ENCODE data around the gene FANK1.
"Not testable (repeated sequence)": the region's sequence is repeated elsewhere in the genome, so short reads cannot be mapped to it uniquely, and the experiment has no call there.

FANK1 gene

DNA sequence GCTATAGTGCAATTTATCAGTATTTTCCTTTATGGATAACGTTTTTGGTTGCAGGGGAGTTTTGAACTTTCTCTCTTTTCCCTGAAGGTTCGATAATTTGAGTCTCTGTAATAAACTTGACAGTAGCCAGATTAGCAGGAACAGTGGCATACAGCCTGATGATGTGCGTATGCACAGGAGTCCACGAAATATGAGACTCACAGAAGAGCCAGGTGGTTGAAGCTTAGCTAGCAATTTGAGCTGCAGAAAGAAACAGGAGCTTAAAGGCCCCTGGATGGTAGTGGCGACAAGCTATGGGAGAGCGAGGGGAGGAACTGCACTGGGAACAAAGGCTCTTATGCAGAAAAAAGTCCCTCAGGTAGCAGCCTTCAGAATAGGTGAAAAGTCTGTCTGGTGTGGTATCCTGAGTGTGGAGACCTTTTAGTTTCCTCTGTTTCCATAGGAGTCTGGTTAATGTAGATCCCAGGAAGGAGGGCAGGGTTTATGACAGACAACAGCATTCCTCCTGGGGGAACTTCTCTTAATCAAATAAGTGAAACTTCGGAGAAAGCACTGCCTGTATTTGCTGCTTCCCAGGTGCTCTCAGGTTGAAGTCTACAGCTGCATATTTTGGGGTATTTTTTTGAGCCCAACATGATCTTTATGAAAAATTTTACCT lies 32.7 kb downstream of the FANK1 start:
- no peak for DNase-seq (ENCODE audit: low read depth)

DNA sequence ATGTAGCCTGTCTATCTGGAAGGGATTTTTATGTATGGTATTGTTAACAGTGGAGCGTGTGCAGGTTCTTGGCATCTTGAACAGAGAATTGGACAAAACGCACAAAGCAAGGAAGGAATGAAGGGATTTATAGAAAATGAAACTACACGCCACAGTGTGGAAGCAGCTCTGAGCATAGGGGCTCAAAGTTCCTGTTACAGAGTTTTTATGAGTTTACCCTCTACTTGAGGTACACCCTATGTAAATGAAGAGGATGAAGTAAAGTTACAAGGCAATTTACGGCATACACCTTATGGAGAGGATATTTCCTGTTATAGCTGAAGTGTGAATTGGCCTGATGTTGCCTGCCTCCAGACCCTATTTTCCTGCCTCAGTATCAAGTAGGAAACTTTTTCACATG lies 33.3 kb downstream of the FANK1 start:
- DNase-seq (ENCODE audit: low read depth): no peak

DNA sequence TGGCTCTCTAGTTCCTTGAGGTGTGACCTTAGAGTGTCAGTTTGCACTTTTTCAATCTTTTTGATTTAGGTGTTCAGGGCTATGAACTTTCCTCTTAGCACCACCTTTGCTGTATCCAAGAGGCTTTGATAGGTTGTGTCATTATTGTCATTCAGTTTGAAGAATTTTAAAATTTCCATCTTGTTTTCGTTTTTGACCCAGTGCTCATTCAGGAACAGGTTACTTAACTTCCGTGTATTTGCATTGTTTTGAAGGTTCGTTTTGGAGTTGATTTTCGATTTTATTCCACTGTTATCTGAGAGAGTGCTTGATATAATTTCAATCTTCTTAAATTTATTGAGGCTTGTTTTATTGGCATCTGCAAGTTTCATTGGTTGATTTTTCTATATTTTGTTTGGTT lies 37.3 kb downstream of the FANK1 start:
- DNase-seq (ENCODE audit: low read depth): no peak

DNA sequence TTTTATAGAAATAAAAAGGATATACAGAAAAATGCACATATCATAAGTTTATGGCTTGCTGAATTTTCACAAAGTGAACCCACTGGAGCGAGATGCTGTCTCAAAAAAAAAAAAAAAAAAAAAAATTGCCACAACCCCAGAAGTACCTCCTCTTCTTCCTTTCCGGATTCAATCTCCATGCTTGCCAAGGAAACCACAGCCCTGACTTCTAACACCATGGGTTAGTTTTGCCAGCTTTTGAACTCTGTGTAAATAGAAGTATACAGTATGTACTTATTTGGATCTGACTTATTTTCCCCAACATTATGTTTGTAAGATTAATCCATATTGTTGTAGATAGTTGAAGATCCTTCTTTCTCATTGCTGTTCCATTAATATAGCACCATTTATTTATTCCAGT lies 40.0 kb downstream of the FANK1 start:
- DNase-seq (ENCODE audit: low read depth): no peak

DNA sequence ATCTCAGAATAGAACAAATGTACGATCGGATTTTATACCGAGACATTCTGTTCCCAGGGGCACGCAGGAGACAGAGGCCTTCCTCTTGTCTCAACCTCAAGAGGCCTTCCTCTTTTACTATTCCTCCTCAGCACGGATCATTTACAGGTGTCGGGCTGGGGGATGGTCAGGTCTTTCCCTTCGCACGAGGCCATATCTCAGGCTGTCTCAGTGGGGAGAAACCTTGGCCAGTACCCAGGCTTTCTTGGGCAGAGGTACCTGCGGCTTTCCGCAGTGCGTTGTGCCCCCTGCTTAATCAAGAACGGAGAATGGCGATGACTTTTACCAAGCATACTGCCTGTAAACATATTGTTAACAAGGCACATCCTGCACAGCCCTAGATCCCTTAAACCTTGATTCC lies 44.2 kb downstream of the FANK1 start:
- no peak for DNase-seq (ENCODE audit: low read depth)

DNA sequence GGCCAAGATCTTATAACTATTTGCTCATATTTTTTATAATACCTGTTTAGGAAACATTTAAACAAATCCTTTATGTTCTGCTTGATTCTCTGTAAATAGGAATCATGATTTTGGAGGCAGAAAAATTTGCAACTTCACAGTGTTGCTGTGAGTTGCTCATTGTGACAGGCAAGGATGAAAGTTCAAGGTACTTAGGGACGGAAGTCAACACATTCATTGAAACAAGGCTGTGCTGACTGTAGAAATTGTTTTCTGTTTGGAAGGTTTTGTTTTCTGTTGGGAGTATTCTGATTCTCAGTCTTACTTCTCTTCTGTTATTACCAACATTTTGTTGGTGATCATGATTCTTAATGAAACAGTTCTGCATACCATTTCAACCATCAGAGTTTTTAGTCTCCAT lies 54.9 kb downstream of the FANK1 start:
- DNase-seq (ENCODE audit: low read depth): no peak

DNA sequence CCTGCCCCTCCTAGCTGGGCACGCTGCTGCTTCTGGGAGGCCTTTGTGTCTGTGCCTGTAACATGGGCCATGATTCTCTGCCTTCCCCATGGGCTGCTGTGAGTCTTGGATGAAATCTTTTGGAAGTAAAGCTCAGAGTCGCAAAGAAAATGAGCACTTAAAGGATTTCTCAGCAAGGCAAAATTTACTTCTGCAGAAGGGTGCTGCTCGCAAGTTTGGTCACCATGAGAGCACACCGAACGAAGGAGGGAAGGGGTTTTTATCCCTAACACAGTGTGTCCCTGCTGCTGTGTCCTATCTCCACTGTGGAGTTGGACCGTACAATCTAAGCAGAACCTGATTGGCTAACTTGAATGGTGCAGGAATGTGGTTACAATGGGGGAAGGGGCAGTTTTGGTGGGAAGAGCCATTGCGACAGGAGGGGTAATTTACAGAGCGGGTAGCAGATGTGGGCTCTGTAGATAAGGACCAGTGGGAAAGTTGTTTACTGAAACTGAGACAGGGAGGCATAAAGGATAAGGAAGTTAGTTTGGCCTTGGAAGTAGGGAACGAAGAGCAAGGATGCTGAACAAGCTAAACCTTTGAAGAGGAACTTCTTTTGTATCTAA lies 57.5 kb downstream of the FANK1 start:
- no peak for DNase-seq (ENCODE audit: low read depth)

DNA sequence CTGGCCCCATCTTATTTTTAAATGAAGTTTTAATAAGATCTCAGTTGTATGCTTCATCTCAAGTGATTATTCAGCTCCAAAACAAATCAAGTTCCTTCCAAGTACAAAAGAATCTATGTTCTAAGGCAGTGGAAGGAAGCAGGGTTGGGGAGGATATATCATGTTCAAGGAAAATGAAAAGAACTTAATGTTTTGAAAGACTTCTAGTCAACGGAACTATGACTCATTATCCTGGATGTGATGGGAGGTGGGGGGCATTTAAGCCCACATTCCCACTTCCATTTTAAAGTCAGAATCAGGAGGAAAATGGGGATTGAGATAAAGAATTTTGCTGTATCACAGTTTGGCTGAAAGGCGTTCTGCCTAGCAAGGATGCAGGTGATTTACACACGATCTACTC lies 59.4 kb downstream of the FANK1 start:
- no peak for DNase-seq (ENCODE audit: low read depth)

DNA sequence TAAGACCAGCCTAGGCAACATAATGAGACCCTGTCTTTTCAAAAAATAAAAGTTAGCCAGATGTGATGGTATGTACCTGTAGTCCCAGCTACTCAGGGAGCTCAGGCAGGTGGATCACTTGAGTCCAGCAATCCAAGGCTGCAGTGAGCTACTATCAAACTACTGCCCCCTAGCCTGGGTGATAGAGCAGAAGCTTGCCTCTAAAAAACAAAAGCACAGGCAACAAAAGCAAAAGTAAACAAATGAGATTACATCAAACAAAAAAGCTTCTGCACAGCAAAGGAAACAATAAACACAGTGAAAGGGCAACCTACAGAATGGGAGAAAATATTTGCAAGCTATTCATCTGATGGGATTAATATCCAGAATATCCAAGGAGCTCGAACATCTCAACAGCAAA lies 65.4 kb downstream of the FANK1 start:
- DNase-seq (ENCODE audit: low read depth): no peak

DNA sequence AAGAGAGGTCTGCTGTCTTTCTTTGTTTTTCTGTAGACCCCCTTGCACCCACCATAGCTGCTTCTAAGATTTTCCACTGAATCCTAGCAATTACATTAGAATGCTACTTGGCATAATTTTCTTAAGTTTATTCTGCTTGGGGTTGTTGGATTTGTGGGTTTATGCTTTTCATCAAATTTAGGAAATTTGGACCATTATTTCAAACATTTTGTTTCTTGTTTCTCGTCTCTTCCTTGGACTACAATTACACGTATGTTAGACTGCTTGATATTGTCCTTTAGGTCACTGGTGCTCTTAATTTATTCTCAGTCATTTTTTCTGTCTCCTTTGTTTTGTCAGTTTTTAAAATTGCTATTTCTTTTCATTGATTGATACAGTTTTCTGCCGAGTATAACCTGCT lies 65.8 kb downstream of the FANK1 start:
- no peak for DNase-seq (ENCODE audit: low read depth)

DNA sequence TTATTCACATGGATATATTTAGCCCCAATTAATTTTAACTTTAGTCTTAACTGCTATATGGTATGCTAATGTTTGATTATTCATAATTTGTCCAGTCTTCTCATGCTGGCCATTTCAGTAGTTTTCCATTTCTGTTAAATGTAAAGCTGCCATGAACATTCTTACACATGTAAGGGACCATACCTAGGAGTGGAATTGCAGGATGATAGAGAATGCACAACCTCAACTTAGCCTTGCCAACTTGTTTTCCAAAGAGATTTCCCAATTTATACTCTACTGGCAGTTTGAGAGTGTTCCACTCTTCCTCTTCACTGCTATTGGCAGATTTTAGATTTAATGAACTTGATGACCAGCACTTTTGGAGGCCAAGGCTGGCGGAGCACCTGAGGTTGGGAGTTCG lies 68.2 kb downstream of the FANK1 start:
- DNase-seq (ENCODE audit: low read depth): no peak

DNA sequence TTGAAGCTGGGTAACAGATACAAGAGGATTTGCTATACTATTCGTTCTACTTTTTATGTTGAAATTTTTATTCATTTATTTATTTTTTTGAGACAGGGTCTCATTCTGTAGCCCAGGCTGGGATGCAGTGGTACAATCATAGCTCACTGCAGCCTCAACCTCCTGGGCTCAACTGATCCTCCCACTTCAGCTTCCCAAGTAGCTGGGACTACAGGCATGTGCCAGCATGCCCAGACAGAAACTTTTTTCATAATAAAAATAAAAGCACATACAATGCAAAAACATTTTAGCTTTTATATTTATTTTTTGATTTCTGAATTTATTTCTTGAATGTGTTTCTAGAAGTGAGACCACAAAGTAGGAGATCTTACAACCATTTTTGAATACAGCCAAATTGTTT lies 71.2 kb downstream of the FANK1 start:
- DNase-seq (ENCODE audit: low read depth): no peak

DNA sequence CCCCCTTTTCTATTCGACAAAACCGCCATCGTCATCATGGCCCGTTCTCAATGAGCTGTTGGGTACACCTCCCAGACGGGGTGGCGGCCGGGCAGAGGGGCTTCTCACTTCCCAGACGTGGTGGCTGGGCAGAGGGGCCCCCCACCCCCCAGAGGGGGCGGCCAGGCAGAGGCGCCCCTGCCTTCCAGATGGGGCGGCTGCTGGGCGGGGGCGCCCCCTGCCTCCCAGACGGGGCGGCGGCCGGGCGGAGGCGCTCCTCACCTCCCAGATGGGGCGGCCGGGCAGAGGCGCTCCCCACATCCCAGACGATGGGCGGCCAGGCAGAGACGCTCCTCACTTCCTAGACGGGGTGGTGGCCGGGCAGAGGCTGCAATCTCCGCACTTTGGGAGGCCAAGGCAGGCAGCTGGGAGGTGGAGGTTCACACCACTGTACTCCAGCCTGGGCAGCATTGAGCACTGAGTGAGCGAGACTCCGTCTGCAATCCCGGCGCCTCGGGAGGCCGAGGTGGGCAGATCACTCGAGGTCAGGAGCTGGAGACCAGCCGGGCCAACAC lies 73.8 kb downstream of the FANK1 start:
- not testable (repeated sequence) for DNase-seq (ENCODE audit: low read depth)

DNA sequence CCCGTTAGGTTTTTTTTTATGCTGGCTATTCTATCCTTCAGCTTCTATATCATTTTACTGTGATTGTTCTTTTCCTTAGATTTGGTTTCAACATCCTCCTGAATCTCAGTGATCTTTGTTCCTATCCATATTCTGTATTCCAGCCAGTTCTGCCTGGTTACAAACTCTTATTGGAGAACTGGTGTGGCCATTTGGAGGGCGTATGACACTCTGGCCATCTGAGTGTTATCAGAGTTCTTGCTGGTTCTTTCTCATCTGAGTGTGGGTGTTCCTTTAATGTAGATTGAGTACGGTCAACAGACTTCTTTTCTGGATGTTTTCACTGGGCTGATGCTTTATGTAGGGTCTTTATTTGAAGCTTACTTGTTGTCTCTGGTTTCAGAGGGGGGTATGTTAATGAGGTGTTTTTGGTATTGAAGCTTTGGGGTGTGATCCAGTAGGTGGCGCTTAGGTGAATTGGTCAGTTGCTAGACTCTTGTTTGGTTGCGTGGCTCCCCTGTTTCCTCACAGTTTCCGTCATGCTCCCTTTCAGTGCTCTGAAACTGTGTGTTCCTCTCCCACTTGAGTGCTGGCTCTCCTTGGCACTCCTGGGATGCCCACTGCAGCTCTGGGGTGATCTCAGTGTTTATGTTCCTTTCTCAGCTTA lies 80.7 kb downstream of the FANK1 start:
- no peak for DNase-seq (ENCODE audit: low read depth)

DNA sequence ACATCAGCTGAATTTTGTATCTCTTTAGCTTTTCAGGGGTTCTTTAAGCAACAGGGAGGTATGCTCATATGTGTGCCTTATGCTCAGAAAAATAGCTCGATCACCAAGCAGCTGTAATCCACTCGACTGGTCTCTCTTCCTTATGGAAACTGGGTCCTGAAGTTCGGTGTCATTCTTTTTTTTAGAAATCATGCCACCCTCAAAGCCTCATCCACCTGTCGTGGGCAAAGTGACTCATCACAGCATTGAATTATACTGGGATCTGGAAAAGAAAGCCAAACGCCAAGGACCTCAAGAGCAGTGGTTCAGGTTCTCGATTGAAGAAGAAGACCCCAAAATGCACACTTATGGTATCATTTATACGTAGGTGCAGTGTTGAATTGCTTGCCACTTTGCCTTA lies 83.6 kb downstream of the FANK1 start:
- DNase-seq (ENCODE audit: low read depth): no peak

DNA sequence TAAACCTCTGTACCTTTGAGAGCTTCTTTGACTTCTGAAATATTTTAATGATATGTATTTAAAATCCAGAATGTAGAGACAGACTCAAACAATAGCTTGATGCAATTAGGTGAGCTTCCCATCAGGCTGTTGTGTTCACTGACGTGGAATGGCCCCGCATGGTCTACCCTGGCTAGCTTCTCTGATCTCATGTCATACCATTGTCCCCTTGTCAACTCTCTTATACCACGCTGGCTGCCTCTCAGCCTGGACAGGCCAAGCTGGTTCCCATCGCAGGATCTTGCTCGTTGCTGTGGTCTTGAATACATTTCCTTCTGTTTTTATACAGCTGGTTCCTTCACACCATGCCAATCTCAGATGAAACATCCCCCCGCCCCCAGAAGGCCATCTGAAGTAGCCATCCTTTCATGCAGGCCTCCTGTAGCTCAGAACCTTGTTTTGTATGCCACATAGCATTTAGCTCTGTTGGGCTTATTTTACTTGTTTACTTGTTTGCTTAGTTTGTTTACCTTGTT lies 84.2 kb downstream of the FANK1 start:
- no peak for DNase-seq (ENCODE audit: low read depth)

DNA sequence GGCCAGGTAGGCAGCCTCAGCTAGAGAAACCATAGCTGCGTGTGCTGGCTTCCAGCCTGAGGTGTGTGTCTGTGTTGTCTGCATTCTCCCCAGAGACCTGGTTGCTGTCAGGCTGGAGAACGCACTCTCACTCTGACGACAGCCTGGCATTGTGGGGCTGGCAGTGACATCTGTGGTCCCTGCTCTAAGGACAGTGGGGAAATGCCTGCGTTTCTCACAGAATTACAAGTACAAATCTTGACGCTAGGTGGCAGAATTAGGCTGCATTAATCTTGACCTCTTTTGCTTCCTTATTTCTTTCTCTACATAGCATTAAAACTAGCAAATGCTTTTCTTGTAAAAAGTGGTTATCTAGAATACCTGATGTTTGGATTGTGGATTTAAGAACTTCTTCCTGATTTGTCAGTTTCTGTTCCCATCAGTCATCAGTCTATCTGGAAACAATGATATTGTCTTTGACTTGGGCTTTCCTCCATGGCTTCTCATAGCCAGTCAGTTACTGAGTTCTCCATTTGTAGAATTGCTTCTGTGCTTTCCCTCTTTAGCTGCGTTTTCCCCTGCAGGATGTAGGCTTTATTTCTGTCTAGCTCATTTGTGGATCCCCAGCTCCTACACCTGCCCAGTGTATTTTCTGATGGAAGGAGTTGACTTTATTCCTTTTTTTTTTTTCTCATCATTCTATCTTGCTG lies 86.0 kb downstream of the FANK1 start:
- DNase-seq (ENCODE audit: low read depth): no peak

DNA sequence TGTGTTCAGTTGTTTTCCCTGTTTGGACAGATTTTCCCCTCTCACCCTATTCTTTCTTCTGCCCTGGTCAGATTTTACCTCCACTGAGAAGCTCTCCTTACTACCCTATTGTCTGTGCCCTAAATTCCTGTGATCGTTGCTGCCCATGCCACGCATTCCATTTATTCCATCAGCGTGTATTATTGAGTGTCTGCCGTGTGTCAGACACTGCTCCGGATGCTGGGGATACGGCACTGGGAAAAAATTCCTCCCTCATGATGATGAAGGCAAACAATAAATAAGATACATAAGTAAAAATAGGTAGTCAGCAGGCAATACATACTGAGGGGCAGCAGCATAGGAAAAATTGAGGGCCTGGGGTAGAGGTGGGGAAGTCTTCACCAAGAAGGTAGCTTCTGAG lies 86.8 kb downstream of the FANK1 start:
- DNase-seq (ENCODE audit: low read depth): no peak

DNA sequence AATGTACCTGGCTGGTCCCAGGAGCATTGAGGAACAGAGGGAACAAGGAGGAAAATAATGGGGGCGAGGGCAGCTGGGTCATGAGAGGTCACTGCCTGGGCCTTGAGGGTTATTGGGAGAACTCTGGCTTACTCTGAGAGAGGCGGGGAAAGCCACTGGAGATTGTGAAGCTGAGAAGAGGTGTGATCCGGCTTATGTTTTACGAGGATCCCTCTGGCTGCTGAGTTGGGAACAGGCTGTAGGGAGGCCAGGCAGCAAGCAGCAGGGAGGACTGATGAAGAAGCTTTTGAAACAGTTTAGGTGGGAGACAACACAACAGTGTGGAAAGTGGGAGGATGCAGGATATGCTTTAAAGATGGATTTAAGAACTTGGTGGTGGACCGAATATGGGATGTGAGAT lies 87.3 kb downstream of the FANK1 start:
- no peak for DNase-seq (ENCODE audit: low read depth)

DNA sequence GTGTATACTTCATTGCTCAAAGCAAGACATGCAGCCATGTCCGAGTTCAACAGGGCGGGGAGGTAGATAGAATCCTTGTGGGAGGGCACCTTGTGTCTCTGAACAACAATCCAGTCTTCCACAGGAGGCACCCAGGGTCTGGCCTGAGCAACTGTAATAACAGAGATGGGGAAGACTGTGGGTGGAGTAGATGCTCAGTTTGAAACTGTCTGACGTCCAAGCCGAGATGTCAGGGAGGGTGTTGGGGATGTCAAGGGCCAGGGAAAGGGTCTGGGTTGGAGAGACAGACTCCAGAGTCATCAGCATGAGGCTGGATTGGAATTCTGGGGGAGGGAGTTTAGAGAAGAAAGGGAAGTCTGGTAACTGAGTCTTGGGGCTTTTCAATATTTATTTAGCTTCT lies 88.0 kb downstream of the FANK1 start:
- DNase-seq (ENCODE audit: low read depth): no peak

DNA sequence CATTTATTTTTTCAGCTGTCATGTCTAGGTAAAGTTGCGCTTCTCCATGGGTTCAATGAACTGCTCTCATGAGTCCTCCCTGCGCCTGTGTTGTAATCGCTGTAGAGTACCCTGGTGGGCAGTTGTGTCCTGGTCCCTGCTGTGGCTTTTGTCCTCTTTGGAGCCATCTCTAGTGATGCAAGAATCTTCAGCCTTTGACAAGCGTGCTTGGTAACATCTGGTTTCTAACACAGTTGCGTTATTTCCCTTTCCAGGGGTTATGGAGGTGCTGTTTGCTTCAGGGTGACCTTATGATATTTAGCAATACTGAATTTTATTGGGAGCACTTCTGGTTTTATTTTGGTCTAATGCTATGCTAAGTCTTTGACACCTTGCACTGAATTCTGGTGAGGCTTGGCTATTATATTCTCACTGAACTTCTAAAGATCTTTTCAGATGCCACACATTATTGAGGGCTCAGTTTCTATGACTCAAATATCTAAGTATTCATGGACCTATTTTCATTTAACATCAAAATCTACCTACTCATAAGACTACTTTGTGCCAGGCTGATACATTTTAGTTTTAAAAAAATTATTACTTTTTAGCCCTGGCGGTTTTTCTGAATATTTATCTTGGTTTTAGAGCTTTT lies 88.6 kb downstream of the FANK1 start:
- DNase-seq (ENCODE audit: low read depth): no peak

DNA sequence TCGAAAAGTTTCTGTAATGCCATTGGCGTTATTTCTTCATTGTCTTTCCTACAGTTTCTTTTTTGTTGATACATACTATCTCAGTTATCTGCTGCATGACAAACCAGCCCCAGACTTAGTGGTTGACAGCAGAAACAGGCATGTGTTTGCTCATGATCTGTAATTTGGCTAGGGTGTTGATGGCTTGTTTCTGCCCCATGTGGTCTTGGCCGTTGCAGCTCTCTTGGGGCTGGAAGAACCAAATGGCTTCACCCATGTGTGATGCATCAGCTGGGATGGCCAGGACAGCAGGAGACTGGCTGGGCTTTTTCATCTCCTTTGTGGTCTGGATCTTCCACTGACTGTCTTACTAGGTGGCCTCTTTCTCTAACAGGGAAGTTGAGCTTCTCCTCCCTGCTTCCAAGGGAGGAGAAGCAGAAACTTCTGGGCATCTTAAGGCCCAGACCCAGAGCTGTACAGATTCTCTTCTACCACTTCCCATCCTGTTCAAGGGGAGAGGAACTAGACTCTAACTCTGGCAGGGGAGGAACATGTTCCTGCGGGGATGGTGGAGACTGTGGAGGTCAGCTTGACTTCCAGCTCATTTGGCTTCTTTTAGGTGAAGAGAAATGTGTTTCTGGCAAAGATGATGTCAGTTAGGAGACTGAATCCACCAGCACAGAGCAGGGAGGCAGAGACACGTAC lies 89.3 kb downstream of the FANK1 start:
- no peak for DNase-seq (ENCODE audit: low read depth)

Measured in stimulated activated CD8-positive, alpha-beta memory T cell treated with anti-CD3 and anti-CD28 coated beads, Interleukin-15, amount 100 ng/mL, for 1 hour (primary cell).